WI38 (cell line): ENCODE data around the gene MAP3K5.

Experiments used
- H3K4me3 ChIP-seq: 2 replicates; pipeline ENCODE4 v1.5.1; 2011; ENCODE audit warnings: low read depth, mild to moderate bottlenecking, control low read depth, low read length
- TF ChIP-seq, protein P1 (sequence below): IDR thresholded peaks from 2 replicates; pipeline ENCODE4 v1.5.1; 2012; ENCODE audit warnings: low read depth, mild to moderate bottlenecking, control low read depth, low read length

The MAP3K5 gene

GRCh38 chr6:136655239-136656014 lies 136.8 kb downstream of the MAP3K5 start:
- no peak overlapping the region for H3K4me3 ChIP-seq
- TF ChIP-seq, protein P1, sequence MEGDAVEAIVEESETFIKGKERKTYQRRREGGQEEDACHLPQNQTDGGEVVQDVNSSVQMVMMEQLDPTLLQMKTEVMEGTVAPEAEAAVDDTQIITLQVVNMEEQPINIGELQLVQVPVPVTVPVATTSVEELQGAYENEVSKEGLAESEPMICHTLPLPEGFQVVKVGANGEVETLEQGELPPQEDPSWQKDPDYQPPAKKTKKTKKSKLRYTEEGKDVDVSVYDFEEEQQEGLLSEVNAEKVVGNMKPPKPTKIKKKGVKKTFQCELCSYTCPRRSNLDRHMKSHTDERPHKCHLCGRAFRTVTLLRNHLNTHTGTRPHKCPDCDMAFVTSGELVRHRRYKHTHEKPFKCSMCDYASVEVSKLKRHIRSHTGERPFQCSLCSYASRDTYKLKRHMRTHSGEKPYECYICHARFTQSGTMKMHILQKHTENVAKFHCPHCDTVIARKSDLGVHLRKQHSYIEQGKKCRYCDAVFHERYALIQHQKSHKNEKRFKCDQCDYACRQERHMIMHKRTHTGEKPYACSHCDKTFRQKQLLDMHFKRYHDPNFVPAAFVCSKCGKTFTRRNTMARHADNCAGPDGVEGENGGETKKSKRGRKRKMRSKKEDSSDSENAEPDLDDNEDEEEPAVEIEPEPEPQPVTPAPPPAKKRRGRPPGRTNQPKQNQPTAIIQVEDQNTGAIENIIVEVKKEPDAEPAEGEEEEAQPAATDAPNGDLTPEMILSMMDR = no peak

GRCh38 chr6:136654086-136654485 lies 138.2 kb downstream of the MAP3K5 start:
- no peak overlapping the region for H3K4me3 ChIP-seq
- TF ChIP-seq, protein P1 = no peak

GRCh38 chr6:136652656-136653055 lies 139.6 kb downstream of the MAP3K5 start:
- TF ChIP-seq, protein P1 = no peak
- no peak overlapping the region for H3K4me3 ChIP-seq

DNA sequence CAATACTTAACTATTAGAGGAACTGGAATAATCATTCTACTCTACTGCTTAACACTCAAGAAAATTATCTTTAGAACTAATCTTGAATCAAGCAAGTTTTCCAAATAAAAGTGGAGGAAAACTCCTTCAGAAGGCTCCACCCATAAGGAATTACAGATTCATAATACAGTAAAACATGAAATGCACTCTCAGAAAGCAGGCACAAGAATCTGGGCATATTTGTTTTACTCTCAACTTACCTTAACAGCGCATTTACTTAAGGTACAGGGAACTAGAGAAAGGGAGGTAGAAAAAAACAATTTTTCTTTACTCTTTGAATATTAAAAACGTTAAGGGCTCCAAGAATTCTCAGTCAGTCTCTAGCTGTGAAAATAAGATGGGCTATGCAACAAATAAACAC lies 140.3 kb downstream of the MAP3K5 start:
- TF ChIP-seq, protein P1 = no peak
- H3K4me3 ChIP-seq = no peak overlapping the region

DNA sequence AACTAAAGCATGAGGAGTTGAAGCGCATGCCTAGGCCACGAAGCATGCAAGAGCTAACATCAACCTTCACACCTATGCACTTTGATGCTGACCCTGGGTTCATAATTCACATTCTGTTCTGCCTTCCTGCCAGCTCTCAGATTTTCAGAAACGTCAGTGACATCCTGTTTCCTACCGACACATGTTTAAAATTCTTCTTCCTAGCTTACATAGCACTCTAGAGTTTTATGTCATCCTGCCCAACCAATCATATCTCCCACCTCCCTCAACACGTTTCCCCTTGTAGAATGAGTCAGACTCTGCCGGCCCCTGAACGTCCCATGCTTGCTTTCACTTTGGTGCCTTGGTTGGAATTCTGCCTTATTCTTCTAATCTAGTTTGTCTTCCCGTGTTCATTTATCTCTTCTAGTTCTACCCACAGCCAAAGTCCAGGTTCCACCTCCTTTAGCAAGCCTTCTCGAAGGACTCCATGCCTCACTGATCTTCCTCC lies 144.9 kb downstream of the MAP3K5 start:
- peak overlapping the region; percentile 47 for H3K4me3 ChIP-seq
- TF ChIP-seq, protein P1 = no peak

DNA sequence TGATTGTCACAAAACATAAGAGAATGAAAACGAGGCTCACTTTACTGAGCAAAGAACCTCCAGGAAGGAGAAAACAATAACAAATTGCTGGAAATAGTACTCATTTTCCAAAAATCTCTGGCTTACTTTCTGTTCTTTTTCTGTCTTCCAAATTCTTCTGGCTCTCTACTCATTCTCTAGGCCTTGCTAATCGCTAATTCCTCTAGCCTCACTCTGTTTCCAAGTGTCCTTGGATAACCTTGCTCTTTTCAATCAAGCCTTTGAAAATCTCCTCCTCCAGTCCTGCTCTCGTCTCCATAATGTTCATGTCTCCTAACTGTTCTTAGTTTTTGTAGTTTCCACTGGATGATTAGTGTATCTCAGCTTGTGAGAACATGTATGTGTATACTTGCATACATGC lies 145.9 kb downstream of the MAP3K5 start:
- H3K4me3 ChIP-seq = no peak overlapping the region
- TF ChIP-seq, protein P1 = no peak

- TF ChIP-seq, protein P1 = no peak
- H3K4me3 ChIP-seq = no peak overlapping the region
Observed at GRCh38 chr6:136644597-136644952, 147.7 kb downstream of the MAP3K5 start.
